ENCODE results near the gene SDHB. TPM values are rescaled to one million over a fixed set of nuclear protein-coding genes. Genes with fewer than 3 reads are reported as not detected.

SDHB gene
- total and polyA plus RNA-seq, 10 donors: 49.1 to 132 (median 83.7) TPM

DNA sequence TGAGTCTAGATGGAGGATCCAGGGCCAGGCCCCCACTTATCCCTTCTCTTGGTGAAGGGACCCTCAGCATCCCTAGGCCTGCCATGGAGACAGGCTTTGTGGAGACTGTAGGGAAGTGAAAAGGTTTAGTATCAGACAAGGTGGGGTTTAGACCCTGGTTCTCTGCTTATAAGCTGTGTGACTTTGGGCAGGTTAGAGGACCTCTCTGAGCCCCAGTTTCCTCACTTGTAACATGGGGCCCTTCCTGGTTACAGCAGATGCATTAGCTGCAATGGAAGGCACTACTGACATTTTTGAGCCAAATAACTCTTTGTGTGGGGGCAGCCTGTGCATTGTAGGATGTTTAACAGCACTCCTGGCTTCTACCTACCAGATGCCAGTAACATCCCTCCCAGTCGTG is 42.8 kb upstream of the SDHB start:
- 0 to 71% (median 30%) methylated on average over 1 of the region's 1 CpG for WGBS, 5 donors
- H3K27ac ChIP-seq: peak overlapping the region in 4 of 8 donors; percentile 16 to 95 (median 89)
- peaks cover 0 to 6% (median 0%) of the 10 kb centered on the region in 7 donors for H3K27me3 ChIP-seq (replicated peaks in 1 of 7)
- H3K4me1 ChIP-seq: peaks cover 0 to 46% (median 23%) of the 10 kb centered on the region in 6 donors
- no peak for DNase-seq
- no peak for TF ChIP-seq POLR2A (IDR thresholded peaks at IDR 0.05)
- TF ChIP-seq, protein P1, sequence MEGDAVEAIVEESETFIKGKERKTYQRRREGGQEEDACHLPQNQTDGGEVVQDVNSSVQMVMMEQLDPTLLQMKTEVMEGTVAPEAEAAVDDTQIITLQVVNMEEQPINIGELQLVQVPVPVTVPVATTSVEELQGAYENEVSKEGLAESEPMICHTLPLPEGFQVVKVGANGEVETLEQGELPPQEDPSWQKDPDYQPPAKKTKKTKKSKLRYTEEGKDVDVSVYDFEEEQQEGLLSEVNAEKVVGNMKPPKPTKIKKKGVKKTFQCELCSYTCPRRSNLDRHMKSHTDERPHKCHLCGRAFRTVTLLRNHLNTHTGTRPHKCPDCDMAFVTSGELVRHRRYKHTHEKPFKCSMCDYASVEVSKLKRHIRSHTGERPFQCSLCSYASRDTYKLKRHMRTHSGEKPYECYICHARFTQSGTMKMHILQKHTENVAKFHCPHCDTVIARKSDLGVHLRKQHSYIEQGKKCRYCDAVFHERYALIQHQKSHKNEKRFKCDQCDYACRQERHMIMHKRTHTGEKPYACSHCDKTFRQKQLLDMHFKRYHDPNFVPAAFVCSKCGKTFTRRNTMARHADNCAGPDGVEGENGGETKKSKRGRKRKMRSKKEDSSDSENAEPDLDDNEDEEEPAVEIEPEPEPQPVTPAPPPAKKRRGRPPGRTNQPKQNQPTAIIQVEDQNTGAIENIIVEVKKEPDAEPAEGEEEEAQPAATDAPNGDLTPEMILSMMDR (IDR thresholded peaks at IDR 0.05 in 8 of 11, conservative IDR thresholded peaks at IDR 0.05 in 3 of 11): no peak
- H3K4me3 ChIP-seq: no peak overlapping the region
- no peaks in the 10 kb centered on the region for H3K9me3 ChIP-seq
- intact Hi-C loops (cut with DNase I; ENCODE audit: low total_unique reads): no loop called here
- H3K36me3 ChIP-seq: peaks cover 0 to 57% (median 0%) of the 10 kb centered on the region in 6 donors

DNA sequence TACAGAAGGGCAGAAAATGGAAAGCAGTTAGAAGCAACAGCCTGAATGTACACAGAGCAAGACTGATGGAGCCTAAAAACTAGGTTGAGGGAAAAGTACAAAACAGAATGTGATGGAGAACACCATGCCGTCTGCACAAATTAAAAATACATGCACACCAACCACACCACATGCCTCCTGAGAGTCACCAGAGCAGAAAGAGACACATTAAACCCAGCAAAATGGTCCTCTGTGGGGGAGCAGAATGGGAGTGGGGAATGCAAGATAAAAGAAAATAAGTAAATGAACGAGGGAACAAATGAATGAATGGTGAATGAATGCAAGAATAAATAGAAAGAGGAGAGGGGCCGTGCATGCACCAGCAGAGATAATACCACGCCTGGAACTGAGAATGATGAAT is 41.3 kb upstream of the SDHB start:
- 43 to 76% (median 55%) methylated on average over 4 of the region's 4 CpGs for WGBS, 5 donors
- peaks cover 0 to 6% (median 0%) of the 10 kb centered on the region in 7 donors for H3K27me3 ChIP-seq (replicated peaks in 1 of 7)

DNA sequence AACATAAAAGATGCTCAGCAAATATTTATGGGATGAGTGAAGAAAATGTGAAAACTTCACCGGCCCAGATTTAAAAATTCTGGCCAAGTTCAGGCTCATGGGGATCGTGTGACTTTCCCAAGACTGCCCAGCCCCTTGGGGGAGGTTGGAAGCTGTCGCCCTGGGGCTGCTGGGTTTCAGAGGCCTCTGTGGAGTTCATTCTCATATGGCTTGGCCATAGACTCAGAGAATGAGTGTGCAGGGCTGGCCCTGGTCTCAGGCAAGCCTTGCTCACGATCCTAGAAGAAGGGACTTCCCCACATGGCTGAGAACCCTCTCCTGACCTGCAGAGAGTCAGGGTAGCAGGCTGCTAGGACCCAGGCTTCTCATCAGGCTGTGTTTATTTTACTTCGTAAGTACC is 40.8 kb upstream of the SDHB start:
- 53 to 73% (median 67%) methylated on average over 5 of the region's 5 CpGs for WGBS, 5 donors

More for the DNA sequence above, 41.3 kb upstream of the SDHB start:
- TF ChIP-seq POLR2AphosphoS5 (IDR thresholded peaks at IDR 0.05): no peak
- TF ChIP-seq, protein P1 (IDR thresholded peaks at IDR 0.05 in 8 of 11, conservative IDR thresholded peaks at IDR 0.05 in 3 of 11): no peak
- TF ChIP-seq POLR2A (IDR thresholded peaks at IDR 0.05): no peak
- no peak for DNase-seq
- Histone ChIP-seq H3K4me1 (peaks cover 0 to 52% (median 23%) of the 10 kb centered on the region in 6 donors), H3K9me3 (no peaks in the 10 kb centered on the region), H3K36me3 (peaks cover 0 to 59% (median 0%) of the 10 kb centered on the region in 6 donors), H3K4me3 (no peak overlapping the region), H3K27ac (no peak overlapping the region)
- intact Hi-C loops (cut with DNase I; ENCODE audit: low total_unique reads): no loop called here

DNA sequence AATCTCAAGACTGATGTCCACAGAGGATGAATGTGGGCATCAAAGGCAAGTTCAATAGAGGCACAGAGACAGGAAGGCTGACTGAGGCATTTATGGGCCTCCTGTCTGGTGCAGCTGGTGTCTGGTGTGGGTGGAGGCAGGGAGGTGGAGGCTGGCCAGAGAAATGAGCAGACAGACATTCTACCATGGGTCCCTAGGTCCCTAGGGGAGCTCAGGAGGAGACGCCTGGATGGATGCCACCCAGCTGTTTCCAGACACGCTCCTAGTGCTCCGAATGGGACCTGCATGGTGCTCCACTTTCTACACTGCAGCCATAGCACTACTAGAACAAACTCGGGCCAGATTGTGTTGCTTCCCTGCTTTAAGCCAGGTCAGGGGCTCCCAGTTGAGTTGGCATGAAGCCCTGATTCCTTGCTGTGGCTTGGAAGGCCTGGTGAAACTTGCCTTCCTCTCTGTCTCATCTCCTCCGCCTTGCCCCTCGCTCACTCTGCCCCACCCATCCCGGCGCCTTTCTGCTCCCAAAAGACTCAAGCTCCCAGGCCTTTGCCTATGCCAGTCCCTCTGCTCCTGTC is 40.1 kb upstream of the SDHB start:
- no peaks in the 10 kb centered on the region for H3K9me3 ChIP-seq
- peaks cover 0 to 6% (median 0%) of the 10 kb centered on the region in 7 donors for H3K27me3 ChIP-seq (replicated peaks in 1 of 7)
- no peak for DNase-seq
- peaks cover 0 to 71% (median 0%) of the 10 kb centered on the region in 6 donors for H3K36me3 ChIP-seq
- H3K4me1 ChIP-seq: peaks cover 0 to 39% (median 18%) of the 10 kb centered on the region in 6 donors
- 89 to 94% (median 91%) methylated on average over 8 of the region's 8 CpGs for WGBS, 5 donors
- peak overlapping the region in 1 of 8 donors; percentile 30 for H3K27ac ChIP-seq
- intact Hi-C loops (cut with DNase I; ENCODE audit: low total_unique reads): no loop called here
- no peak for TF ChIP-seq POLR2A (IDR thresholded peaks at IDR 0.05)
- no peak overlapping the region for H3K4me3 ChIP-seq

More for the DNA sequence above, 40.8 kb upstream of the SDHB start:
- no peaks in the 10 kb centered on the region for H3K9me3 ChIP-seq
- no peak for DNase-seq
- intact Hi-C loops (cut with DNase I; ENCODE audit: low total_unique reads): no loop called here
- peaks cover 0 to 6% (median 0%) of the 10 kb centered on the region in 7 donors for H3K27me3 ChIP-seq (replicated peaks in 1 of 7)
- H3K36me3 ChIP-seq: peaks cover 0 to 64% (median 0%) of the 10 kb centered on the region in 6 donors
- H3K4me1 ChIP-seq: peaks cover 0 to 47% (median 21%) of the 10 kb centered on the region in 6 donors
- peak overlapping the region in 1 of 8 donors; percentile 30 for H3K27ac ChIP-seq
- no peak overlapping the region for H3K4me3 ChIP-seq
- TF ChIP-seq POLR2AphosphoS5 (IDR thresholded peaks at IDR 0.05) (no peak), POLR2A (IDR thresholded peaks at IDR 0.05) (no peak)
- TF ChIP-seq, protein P1 (IDR thresholded peaks at IDR 0.05 in 8 of 11, conservative IDR thresholded peaks at IDR 0.05 in 3 of 11): no peak

Data from spleen (tissue), 11 donors.